HG02973 (cell line): ENCODE results near the gene CCDC38.
"Not testable (repeated sequence)": the region's sequence is repeated elsewhere in the genome, so short reads cannot be mapped to it uniquely, and the experiment has no call there.

Experiments
- ATAC-seq: cut with Tn5 transposase; IDR thresholded peaks from one replicate; pipeline ENCODE4 v1.9.1; 2021; ENCODE audit warnings: moderate library complexity; ENCODE audit not compliant: unreplicated experiment

Gene CCDC38

DNA sequence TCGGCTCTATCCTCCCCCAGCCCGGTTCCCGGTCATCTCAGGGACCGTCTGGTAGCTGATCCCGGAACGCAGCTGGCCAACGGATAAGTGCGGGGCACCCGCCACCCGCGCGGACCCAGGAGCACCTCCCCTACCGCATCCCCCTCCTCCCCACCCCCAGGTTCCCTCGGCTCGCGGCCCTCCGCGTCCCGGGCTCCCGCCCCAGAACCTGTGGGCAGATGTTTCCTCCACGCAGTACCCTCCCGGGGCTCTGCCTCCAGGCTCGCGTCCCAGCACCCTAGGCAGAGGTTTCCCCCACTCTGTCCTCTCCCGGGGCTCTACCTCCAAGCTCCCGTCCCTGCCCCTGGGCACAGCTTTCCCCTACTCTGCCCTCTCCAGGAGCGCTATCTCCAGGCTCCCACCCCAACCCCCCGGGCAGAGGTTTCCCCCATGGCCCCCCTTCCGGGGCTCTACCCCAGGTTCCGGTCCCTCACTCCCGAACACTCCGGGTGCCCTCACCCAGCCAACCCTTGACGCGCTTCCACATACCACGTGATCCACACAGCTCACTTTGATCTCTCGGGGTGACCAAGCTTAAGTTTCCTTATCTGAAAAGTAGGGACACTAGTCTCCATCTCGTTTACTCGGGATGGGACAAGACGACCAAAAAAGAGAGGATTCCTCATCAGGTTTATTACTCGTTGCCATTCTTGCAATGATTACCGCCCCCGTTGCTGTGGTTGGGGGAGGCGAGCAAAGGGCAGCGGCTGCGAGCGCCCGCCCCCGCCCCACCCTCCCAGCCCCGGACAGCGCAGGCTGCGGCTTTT lies at the start of gene CCDC38:
TSS of gene CCDC38 (minus strand) at position 91 of the 806 bp plus-strand sequence. CDS start 6,105 bp downstream, outside the sequence.
- ATAC-seq, result peak; percentile 95

DNA sequence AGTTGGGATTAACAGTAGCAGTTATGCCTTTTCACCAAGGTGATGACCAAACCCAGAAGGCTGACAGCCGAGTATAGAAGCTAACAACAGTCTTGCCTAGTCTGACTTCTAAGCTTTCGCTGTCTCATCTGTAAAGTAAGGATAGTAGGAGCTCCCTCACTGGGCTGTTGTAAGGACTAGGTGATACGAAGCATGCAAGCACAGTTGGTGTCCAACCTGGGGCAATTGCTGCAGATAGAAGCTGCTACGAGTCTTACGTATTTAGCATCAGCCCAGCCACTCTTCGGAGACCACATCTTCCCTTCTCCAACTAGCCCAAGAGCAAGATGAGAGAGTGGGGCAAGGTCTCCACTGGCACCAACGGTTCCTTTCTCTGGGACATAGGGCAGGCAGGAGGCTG lies 47.7 kb upstream of the CCDC38 start:
- ATAC-seq, result no peak

DNA sequence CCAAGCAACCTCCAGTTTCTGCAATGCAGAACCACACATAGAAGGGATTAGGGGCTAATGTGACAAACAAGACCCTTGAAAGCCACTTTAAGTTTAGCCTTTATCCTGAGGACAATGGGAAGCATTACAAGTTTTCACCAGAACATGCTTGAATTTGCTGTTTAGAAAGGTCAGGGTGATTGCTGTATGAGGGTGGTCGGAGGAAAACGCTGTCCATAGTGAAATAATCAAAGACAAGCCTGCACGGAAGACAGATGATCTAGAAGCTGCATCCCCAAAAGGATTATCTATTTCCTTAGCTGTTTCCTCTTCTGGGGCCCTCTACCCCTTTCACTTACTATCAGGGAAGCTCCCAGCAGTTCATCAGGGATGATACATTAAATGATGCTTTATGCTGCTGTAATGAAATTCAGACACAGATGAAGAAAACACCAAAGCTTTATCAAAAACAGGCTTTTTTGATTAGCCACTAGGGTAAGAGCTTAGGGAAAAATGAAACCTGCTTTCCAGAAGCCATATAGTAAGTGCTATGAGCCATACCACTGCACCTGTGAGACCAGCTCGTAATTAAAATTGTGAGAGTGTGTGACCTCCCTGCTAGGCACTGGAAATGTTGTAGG lies 47.2 kb upstream of the CCDC38 start:
- no peak for ATAC-seq

DNA sequence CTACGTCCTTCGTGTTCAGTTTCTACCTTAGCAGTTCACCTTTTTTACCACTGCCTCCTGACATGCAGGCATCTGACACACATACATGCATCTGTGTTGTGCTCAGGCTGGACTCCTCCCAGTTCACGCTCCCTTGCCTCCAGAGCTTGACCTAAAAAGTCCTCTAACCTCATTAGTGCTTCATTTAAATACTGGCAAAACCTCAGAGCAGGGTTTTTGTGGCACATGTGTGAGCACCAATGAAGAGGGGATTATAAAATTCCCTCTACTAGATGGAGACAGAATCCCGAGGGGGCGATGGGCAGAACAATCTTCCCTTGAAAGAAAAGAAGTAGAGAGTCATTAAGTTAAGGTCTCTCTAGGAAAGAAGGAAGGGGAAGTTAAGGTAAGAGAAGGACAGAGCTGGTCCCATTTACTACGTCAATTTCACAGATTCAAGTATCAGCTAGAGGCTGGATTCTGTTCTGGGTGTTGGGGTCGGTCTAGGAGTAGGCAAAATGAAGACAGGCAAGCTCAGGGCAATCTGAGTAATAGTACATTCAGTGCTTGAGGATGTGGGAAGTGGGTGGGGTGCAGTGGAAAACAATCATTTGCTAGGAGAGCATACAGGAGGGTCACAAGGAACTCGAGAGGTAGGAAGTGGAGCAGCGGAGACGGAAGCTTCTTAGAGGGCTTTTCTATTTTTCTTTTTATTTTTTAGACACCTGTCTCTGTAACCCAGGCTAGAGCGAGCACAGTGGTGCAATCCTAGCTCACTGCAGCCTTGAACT lies 46.3 kb upstream of the CCDC38 start:
- no peak for ATAC-seq

DNA sequence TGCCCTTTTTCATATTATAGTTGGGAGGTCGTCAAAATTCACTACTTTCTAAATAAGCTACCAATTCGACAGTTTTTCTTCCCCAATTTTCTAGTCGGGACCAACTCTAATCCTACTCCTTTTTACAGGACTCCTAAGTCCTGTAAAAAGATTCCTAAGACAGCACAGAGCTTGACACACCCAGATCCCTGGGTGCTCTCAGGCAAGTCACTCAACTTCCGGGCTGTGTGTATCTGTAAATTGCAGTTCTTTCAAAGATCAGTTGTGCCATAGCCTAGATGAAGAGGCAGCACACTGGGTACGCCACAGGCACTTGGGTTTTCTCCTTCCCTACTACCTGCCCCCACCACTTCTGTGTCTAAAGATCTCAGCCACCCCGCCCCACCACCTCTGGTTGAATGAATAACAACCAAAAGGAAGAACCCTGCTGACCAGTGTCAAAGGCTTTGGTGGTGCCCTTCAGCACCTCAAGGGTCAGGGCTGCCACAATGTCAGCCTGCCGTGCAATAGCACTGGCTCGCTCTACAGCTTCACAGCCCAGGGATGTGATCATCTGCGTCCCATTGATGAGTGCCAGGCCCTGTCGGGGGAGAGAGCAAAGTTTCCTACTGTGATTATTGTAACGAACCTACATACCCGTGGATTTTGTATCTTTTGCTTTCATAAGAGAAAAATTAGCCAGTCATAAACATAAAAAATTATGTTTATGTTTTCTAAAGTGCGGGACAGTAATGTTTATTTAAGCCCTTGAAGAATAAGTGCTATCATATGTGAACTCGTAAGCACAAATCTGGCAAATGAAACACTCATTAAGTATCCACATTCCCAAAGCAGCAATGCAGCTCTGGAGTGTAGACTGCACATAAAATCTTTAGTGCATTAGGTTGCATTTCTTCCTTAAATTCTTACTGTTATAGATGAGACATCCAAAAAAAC lies 44.5 kb upstream of the CCDC38 start:
- ATAC-seq, result no peak

DNA sequence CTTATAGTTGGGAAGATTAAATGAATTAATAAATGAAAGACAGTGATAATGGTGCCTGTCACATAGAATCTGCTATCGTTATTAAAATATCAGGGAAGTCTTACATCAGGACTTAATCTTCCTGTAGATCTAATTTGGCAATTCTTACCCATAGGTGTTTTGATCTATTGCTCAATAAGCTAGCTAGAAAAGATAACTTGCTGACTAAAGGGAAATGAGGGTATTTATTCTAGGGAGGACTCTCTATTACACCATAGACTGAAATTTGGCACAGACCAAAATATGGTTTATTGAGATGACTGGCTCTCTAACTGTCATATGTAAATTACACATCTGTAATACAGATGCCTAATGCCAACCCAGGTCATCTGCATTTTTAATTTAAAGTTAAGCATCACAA lies 42.3 kb upstream of the CCDC38 start:
- ATAC-seq, result no peak

DNA sequence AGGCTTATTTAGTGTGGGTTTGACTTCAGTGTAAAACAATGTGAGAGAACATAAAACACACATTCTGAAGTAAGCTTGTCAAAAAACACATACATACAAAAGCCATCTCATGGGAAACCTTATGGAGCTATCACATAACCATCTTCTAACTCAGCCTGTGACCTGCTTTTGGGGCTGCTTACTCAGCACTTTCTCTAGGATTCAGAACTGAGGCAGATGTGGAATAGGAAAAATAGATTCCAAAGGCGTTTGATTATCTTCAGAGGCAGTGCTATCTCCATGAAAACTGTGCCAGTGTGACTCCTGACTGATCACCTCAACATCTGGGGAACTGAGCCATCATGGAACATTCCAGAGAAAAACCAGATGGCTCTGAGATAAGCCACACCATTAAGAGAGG lies 40.2 kb upstream of the CCDC38 start:
- no peak for ATAC-seq

DNA sequence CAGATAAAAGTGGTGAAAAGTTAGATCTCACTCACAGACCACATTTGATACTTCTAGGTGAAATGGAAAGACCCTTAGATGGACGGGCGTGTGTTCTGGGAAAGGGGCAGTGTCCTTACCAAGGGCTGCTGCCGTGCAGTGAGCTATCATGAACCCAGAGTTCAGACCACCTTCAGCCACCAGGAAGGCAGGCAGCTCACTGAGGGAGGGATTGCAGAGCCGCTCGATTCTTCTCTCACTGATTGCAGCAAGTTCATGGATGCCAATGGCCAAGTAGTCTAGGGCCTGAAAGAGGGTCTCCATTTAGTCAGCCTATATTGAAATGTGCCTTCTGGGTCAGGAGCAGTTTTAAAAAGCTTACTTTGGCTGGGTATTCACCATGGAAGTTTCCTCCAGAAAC lies 38.0 kb upstream of the CCDC38 start:
- no peak for ATAC-seq

DNA sequence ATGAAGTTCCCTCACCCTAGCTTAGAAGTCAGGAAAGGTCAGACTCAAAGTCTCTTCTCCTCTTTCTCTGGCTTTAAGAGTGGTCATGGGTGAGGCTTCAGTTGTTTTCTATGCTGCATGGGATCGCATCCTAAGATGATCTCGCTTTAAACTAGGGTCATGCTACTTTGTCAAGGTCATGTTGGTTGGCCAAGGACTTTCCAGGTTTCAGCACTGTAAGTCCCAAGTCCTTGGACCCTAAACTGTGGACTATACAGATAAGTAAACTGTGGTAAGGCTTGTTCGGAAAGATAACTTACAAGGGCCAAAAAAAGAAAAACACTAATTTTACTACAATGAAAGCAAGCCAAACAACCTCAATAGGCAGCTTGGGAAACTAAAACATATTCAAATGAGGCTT lies 36.4 kb upstream of the CCDC38 start:
- no peak for ATAC-seq

DNA sequence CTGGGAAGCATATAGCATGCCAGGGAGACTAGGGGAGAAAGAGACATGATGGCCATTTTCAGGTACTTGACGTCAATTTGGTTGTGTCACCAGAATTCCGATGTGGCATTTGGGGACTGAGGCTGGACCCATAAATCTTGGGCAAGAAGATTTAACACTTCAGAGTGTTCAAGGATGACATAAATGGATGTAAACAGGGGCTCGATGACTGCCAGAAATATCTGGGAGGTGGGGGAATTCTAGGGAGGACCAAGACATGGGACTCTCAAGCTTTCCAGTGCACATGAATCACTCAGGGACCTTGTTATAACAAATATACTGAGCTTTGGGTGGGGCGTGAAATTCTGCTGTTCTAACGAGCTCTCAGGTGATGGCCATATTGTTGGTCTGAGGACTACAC lies 35.9 kb upstream of the CCDC38 start:
- no peak for ATAC-seq

DNA sequence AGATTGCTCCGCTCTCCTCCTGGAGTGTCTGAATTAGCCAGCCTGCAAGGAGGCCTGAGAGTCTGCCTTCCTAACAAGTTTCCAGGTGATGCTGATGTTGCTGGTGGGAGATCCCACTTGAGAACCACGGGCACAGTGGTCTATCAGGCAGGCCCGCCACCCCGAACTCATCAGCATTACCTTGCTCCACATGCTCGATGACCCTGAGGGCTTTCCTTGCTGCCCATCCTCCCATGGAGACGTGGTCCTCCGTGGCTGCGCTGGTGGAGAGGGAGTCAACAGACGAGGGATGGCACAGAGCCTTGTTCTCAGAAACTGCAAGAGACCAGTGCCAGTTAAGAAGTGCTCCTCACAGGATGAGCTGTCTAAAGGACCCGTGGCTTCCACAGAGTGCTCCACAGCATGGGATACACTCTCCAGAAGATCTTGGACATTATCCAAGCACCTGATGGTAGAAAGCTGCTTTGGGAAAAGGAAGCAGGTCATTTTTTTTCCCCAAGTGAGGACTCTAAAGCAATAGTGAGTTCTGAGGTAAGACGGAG lies 35.4 kb upstream of the CCDC38 start:
- ATAC-seq, result no peak

DNA sequence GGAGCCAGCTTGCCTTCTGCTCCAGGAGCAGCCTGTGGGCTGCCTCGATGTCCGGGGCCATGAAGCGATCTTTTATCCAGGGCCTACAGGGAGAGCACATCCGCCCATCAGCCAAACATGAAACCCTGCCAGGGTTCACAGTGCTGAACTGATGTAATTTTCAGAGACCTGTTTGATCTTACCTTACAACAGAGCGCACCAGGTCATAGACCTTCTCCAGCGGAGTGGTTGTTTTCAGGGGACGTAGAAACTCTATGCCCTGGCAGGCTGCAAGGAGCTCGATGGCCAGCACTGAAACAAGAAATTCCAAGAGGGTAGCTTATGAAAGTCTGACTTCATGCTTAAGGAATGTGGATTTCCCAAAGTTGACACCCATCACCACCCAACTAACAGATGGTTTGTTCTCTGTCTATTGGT lies 34.0 kb upstream of the CCDC38 start:
- ATAC-seq, result no peak

DNA sequence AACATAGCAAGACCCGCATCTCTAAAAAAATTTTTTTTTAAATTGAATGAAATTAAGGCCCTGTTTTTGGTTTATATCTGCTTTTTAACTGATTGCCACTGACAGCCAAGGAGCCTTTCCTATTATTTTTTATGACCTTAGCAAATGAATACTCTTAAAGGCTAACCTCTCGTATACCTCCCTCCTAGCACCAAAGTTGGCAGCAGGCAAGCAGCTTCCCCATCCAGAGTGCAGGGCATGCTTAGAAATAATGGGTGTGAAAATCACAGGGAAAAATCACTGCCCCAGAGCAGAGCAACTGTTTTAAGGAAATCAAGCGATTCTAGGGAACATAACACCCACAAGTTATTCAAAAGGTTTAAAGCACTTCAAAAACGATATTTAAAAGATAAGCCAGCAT lies 33.1 kb upstream of the CCDC38 start:
- ATAC-seq, result no peak

DNA sequence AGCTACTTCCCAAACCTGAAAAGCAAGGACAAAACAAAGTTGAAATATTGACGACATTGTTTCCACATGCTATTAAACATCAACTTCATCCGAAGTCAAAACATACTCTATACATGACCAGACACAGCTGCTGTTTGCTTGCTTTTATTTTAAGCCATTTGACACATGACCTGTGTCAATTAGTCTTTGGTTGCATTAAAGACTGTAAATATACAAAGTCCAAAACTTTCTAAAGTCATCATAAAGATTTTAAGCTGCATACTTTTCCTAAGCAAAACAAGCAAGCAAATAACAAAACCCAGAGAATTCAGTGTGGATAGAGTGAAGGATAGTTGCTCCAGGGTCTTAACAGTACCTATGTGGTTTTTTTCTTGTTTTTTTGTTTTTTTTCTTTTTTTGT lies 31.9 kb upstream of the CCDC38 start:
- ATAC-seq, result no peak

DNA sequence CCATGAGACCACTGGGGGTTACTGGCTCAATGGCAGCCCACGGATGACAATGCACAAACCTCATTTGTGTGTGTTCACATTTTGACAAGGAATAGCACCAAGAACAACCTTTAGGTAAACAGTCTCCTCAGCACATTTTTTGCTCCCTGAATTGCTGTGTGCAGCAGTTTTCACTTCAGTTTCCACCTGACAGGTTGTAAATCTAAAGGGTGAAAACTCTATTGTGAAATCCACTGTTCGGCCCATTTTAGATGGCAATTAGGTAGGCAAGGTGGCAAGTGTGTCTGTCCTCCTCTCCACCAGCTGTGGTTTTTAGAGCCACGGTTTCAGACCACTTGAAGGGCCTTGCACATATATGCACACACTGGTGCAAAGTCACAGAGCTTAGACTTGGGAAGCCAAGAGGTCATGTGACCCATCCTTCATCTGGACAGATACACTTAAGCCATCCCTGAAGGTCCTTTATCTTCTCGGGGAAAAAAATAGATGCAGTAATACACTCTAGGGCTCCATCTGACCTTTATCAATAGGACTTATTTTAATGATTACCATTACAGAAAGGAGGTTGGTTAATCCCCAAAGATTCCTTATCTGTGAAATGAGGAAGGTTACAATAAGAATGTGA lies 30.5 kb upstream of the CCDC38 start:
- no peak for ATAC-seq

DNA sequence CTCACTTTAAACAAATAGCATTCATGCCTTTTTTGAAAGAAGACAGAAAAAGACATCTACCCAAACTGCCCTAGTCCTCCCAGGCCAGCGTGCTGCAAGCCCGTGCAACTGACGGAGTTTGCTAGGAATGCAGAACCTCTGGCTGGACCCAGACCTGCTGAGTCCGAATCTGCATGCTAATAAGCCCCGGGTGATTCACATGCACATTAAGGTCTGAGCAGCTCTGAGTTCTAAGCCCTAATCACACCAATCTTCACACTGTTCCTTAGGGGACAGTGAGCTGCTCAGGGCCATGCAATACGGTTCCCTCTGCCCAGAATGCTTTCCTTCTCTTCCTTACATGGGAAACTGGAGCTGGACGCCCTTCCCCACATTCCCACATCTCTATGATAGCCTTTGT lies 28.5 kb upstream of the CCDC38 start:
- no peak for ATAC-seq

DNA sequence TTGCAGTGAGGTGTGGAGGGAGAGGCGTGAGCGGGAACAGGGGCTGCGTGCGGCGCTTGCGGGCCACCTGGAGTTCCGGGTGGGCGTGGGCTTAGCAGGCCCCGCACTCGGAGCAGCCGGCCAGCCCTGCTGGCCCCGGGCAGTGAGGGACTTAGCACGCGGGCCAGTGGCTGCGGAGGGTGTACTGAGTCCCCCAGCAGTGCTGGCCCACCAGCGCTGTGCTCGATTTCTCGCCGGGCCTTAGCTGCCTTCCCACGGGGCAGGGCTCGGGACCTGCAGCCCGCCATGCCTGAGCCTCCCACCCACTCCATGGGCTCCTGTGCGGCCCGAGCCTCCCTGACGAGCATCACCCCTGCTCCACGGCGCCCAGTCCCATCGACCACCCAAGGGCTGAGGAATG lies 26.7 kb upstream of the CCDC38 start:
- not testable (repeated sequence) for ATAC-seq

DNA sequence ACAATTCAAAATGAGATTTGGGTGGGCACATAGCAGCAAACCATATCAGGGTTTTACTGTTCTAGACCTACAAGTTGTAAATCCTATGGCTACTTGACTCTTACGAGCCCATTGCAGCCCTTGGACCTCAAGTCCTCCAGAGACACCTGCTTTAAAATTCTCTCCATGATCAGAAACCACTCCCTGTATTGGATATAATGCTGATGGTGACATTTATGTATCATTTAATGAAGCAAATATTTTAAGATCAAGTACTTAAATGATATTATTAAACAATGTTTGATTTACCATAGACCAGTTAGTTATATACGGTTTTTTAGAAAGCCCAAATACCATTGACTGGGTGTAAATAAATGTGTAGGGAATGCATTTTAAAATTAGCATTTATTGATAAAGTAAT lies 24.9 kb upstream of the CCDC38 start:
- no peak for ATAC-seq

DNA sequence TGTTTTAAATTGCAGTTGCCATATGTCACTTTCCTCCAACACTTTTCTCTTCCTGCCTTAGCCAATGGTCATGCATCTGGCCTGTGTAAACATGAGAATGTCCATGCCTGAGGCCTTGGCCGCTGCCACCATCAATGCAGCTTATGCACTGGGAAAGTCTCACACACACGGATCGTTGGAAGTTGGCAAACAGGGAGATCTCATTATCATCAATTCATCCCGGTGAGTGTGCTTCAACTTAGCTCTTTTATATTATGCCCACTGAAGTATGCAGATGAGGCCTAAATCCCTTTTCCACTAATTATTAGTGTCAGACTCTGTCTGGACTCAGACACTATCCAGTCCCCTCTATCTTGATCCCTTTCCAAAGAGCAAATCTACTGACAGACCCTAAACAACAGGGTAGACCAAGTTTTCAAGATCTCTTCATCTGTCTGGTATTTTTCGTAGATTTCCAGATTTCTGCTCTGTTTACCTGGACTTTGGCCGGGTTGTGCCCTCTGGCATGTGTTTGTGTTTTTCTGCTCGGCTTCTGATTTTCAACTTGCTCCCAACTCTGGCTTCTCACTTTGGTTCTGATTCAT lies 24.0 kb upstream of the CCDC38 start:
- ATAC-seq, result no peak

DNA sequence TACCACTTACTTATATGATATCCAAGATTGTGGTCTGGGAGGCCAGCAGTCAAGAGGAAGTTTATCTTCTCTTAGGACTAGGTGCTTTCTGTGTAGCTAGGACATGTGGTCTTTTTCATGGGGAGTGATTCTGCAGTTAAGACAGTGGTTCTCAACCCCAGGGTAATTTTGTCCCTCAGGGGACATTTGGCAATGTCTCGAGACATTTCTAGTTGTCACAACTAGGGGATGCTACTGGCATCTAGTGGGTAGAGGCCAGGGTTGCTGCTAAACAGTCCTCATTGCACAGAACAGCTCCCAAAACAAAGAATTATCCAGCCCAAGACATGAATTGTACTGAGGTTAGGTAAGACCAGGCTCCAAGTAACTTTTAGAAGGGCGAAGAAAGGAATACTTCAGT lies 20.7 kb upstream of the CCDC38 start:
- ATAC-seq, result no peak
